ENCODE measurements around the gene MAML3.

Gene MAML3

DNA sequence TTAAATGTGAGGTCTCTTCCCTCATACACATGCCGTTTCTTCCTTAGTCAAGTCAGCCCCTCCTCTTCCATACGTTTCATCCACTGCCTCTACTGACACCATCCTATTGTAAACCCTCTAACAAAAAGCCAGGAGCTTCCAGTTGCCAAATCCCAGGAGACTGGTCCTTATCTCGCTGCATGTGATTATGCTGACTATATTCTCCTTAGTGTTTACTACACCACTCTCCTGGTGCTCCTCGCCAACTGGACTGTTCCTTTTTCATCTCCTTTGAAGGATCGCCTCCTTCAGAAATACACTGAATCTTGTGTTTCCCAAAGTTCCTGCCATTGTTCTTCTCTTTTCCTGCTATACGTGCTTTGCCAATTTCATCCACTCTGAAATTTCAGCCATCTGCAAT is 27.7 kb downstream of the MAML3 start:
- DNase-seq (ENCODE audit: low read depth): no peak

DNA sequence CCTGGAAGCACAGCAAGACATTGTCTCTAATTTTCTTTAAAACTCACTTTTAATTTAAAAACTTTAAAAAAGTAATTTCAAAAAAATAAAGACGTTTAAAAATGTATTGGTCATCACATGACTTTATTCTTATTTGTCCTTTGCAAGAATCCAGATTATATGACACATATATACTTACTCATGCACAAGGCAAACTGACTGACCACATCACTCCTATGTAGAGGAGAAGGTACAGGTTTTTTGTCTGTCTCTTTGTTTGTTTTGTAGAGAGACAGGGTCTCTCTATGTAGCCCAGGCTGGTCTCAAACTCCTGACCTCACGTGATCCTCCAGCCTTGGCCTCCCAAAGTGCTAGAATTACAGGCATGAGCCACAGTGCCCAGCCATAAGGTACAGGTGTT is 28.6 kb downstream of the MAML3 start:
- DNase-seq (ENCODE audit: low read depth): no peak

DNA sequence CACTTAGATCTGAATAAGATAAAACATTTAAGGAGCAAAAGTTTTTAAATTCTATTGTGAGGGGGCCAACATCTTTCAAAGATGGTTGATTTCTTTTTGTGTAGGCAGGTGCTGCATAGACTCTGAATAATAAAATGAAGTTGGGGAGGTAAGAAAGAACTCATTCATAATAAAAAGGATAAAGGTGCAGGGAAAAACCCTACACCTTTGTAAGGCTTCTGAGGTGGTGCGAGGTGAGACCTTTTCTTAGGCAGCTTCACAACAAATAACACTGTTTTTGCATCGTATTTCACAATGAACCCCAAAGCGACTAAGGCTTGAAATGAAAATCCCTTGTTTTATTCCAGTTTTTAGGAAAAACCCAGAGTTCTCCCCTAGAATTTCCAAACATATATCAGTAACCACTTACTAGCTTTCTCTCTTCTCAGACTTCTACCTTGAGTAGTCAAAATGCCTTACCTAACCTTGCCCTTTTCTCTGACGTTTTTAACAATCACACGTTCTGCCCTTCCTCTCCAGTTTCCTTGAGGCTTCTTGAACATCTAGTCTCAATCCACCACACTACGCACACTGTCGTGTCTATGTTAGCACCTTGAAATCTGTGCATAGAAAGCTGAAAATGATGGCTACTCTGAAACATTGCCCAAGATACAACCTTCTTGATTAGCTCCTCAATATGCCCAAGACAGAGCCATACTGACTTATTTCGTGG is 30.2 kb downstream of the MAML3 start:
- no peak for DNase-seq (ENCODE audit: low read depth)

GRCh38 chr4:140122891-140123290 is 31.1 kb downstream of the MAML3 start:
- DNase-seq (ENCODE audit: low read depth): no peak

- DNase-seq (ENCODE audit: low read depth): no peak
These were observed 32.3 kb downstream of the MAML3 start for GRCh38 chr4:140121646-140122045.

DNA sequence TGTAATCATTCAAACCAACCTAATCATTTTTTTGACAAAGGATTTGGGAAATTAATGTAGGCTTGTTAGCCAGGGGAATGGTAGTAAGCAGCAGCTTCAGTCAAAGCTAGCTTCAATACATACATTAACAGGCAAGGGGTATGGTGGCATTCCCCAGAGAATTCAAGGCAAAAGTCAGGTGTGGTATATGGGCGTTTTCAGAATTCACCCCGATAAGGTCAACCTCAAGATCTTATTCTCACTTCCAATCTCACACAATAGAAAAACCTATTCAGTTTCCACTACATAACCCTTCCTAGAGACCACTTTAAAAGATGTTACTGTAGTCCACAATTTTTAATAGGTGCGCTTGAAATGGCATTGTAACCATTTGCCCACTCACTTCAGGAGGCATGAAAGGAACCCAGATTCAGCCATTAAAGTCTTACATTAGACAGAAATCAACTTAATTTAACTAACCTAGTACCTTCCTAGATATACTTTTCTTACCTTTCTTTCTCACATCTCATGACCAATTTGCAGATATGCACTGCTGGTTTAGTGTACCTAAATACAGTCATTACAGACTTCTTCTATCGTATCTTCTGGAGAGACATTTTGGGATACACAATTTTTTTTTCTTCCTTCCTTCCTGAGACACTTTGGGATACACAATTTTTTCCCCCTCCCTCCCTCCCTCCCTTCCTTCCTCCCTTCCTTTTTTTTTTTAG is 34.9 kb downstream of the MAML3 start:
- no peak for DNase-seq (ENCODE audit: low read depth)

GRCh38 chr4:140117947-140118346 is 36.0 kb downstream of the MAML3 start:
- no peak for DNase-seq (ENCODE audit: low read depth)

DNA sequence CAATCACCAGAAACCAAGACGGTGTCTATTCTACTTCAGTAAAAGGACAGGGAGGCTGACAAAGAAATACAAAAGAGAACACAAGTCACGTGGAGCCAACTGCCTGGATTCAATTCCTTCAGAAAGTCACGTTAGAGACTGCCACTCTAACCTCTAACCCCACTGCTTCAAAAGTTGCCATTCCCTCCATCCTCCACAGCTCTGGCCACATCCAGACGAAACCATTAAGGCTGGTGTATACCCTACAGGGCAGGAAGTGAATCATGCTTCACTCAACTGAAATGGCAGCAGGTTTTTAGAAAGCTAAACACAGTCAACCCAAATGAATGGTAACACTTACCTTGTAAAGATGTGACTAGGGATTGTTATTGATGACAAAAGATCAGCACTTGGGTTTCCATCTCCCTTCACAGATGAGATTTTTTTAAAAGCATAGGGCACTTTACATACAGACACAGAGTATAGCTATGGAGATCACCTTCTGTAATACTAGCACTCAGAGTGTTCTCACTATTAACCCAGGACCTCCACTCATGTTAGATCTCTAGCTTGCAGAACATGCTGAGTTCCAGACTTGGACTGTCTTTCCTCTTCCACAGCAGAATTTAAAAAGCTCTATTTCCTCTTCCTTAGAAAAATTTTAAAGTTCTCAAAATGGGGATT is 37.4 kb downstream of the MAML3 start:
- no peak for DNase-seq (ENCODE audit: low read depth)

- no peak for DNase-seq (ENCODE audit: low read depth)
These were observed 38.8 kb downstream of the MAML3 start for GRCh38 chr4:140115140-140115539.

GRCh38 chr4:140113653-140114052 is 40.3 kb downstream of the MAML3 start:
- DNase-seq (ENCODE audit: low read depth): no peak

DNA sequence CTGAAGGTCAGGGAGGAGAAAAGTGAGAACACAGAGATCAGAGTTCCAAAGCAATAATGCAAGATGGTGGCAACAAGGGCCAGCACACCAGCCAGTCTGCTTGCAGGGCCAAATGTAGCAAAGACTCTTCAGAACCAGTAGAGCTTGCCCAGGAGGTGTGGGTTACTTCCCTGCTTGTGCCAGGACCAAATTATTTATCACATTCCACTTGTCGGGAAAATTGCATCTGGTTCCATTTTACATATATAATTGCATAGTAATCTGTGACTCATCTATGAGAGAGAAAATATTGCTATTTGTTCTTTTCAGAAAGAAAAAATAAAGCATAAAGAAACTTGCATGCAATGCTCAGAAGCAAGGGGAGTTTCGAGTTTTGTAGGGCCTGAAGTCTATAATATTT is 41.4 kb downstream of the MAML3 start:
- no peak for DNase-seq (ENCODE audit: low read depth)

DNA sequence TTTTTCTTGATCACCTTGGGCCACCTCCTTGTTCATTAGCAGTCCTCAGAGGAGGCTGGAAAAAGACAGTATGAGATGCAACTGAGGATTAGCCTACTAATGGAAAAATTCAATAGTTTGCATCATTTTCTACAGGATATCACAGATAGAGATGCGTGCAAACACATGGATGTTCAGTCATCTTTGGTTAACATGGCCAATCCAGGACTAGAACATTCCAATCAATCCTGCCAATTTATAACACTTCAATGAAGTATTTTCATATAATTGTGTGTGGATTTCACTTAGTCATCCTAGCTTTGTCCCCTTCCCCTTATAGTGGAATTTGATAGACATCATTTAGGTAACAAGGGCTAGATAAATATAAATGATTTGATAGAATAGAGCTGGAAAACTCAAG is 42.7 kb downstream of the MAML3 start:
- no peak for DNase-seq (ENCODE audit: low read depth)

- no peak for DNase-seq (ENCODE audit: low read depth)
These were observed 43.3 kb downstream of the MAML3 start for GRCh38 chr4:140110542-140111215.

DNA sequence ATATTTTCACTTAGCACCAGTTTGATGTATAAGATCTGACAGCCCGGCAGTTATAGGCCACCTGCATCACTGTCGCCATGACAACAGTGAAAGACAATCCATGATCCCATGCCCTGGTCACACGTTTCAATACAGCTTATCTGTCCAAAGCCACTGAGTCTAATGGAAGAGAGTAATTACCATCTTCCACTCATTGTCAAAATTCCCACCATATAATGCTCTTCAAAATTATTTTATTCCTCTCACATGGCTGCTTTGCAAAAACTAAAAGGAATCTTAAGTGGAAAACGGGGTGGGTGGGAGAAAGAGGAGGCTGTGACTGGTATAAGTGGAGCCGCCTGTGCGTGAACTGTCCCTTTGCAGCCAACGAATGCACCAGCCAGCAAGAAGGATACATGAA is 44.2 kb downstream of the MAML3 start:
- no peak for DNase-seq (ENCODE audit: low read depth)

DNA sequence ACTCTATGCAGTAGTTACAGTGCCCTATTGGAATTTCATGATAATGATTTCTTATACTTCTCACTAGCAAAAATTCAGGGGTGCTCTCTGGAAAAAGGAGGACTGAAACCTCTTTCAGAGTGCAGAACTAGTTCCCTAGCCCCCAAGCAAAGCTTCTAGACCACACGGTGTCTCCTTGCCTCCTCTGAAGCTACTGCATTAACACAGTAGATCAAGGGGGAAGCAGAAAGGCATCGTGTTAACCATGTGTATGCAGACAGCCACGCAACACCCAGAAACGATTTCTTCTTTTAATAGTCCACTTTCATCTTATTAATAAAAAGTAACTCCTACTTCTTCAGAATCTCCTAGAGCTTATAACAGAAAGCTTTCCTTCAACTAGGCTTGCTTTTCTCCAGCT is 44.7 kb downstream of the MAML3 start:
- no peak for DNase-seq (ENCODE audit: low read depth)

DNA sequence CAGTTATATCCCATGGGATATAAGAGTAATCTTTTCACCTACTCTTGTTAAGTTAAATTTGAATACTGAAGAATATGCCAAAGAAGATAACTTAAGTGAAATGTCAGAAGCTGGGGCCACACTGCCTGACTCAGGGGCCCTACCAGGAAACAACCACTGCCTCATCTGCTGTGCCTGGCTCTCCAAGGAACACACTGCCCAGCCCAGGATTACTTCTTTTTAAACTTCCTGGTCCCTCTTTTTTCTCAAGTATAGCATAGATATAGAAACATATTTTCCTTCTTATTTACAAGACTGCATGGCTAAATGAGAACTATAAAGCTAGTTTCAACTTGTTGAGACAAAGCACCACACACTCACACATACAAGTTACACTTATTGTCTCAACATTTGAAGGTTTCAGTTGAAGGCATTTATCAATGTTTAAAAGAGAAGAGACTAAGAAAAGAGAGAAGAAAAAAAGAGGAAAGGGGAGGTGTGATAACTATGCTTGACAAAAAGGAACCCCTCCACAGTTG is 45.2 kb downstream of the MAML3 start:
- no peak for DNase-seq (ENCODE audit: low read depth)

DNA sequence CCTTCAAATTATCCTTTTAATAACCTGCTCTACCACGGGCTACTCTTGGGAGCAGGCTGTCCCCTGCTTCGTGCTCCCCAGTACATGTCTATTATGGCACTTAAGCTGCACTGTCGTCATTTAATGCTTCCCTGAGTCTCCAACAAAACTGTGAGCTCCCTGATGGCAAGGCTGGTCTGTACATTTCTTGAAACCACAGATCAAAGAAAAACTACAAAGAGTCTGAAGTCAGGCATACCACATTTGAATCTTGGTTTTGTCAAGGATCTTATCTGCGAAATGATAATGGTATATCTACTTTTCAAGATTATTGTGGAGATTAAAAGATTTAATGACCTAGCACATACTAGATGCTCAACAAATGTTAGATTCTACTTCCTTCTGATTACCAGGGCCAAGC is 45.7 kb downstream of the MAML3 start:
- DNase-seq (ENCODE audit: low read depth): no peak

DNA sequence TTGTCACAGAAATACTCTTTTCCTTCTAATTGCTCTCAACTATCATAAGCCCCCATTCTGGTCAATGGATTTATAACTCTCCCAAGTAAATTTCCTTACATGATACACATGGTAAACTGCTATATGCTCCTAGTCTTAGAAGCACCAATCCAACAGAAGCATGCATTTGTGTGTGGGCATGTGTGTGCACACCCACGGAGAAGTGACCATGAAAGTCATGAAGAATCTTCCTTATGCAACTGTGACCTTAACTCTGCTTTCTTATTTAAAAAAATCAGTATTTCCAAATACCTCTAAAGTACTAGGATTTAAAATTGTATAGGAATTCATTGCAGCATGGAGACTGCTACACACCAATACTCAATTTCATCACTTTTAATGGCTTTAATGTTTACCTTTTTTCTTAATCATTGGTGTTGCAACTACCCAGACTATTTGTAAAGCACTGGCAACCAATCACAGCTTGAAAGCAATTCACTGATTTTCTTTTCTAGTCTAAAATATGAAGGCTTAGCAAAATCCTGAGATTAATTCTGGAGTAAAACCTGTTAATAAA is 47.6 kb downstream of the MAML3 start:
- no peak for DNase-seq (ENCODE audit: low read depth)

GRCh38 chr4:140105436-140105835 is 48.5 kb downstream of the MAML3 start:
- no peak for DNase-seq (ENCODE audit: low read depth)

DNA sequence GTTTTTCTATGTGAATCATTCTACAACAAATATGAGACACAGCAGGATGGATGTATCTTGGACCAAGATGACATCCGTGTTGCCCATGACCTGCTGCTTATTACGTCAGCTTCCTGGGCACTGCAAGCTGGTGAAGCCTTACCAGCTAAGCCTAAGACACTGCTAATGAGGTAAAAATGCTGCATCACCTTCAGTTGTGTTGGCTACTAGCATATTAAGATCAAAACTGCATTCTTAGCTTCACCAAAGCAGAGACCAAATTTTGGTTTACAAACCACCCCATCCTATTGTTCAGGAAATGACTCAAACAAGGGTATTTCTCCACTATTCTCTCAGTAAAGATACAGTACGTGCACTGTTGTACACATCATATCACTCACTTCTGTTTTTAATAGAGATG is 50.3 kb downstream of the MAML3 start:
- no peak for DNase-seq (ENCODE audit: low read depth)

DNA sequence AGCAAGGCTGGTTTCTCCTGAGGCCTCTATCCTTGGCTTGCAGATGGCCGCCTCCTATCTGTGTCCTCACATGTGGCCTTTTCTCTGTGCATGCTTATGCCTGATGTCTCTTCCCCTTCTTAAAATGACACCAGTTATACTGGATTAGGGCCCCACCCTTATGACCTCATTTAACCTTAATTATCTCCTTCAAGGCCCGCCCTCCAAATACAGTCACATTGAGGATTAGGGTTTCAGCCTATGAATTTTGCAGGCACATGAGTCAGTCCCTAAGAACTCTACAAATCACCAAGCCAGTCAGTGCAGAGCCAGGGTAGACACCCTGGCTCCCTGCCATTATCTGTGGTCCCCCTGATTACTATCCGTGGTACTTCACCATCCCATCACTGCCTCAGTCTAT is 51.6 kb downstream of the MAML3 start:
- DNase-seq (ENCODE audit: low read depth): no peak

- no peak for DNase-seq (ENCODE audit: low read depth)
These were observed 53.2 kb downstream of the MAML3 start for GRCh38 chr4:140100771-140101170.
